A549 treated with GW870086 at 1 μM for 4 hours (cell line): ENCODE data around the gene VHLL. TPM values are rescaled to one million over a fixed set of nuclear protein-coding genes. Genes with fewer than 3 reads are reported as not detected.

Source experiments
- total RNA-seq: library from RNA; stranded (reverse); fragments of 200-300 nt; extraction: Qiagen RNA extraction; gene quantifications from 5 replicates; pipeline ENCODE4 v1.2.3, GENCODE V29; 2022; ENCODE audit warnings: low read depth

VHLL gene
- not detected in 5 replicates for total RNA-seq

DNA sequence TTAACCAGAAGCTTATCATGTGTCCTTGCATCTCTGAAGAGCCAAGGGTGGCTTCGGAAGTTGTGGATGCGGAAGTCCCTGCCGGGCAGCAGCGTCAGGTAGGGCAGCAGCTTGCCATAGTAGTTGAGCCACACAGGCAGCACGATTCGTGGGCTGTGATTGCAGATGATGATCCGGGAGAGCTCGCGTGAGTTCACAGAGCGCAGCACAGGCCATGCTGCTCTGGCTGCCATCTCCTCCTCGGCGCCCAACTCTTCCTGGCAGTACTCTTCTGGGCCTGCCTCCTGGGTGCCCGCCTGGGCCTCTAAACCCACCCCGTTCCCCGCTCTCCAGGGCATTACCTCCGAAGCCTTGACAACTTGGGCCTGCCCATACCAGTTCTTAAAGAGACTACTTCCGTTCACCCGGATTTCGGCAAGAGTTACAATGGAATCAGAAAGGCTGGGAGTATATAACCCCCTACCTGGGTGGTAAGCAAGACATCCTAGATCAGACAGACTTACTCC, at the start of gene VHLL:
TSS of gene VHLL (minus strand) at position 456 of the 506 bp plus-strand sequence. CDS start at position 338, 118 bp downstream.

DNA sequence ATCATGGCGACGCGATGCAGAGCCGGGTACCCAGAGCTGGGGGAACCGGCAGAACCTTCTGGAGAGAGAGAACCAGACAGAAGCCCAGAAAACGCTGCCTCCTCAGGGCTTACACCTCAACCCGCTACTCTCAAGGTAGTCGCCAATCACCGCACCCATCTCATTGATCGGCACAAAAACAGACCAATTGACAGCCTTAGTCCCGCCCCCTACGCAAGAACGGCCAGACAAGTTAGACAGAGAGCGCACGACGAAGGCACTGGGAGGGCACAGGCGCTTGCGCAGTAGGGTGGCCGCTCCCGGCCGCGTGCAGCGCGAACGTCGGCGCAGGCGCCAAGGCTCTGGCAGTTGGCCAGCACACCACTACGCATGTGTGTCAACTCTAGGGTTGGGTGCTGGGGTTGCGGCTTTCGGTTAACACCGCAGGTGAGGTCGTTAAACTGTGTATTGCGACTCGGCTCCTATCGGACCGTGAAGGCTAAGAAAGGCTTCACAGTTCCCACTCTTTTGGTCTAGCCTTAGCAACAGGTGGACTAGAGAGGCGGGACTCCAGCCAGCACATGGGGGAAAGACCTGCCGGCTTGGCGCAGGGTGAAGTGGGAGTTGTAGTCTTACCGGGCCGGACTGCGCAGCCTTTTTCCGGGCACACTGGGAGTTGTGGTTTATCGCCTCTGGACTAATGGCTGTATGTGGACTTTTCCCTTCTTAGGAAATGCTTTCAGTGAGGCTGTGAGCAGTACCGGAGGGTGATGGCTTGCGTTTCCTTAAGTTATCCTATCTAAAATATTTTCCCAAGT, 39.3 kb upstream of the VHLL start, which contains the start of the genes CCT3 and TSACC:
TSS of gene CCT3 (minus strand) at position 113 of the 797 bp plus-strand sequence. CDS start at position 5, 108 bp downstream.
TSS of gene TSACC (plus strand) at position 347 of the 797 bp plus-strand sequence. CDS start 1,232 bp downstream, outside the sequence.

DNA sequence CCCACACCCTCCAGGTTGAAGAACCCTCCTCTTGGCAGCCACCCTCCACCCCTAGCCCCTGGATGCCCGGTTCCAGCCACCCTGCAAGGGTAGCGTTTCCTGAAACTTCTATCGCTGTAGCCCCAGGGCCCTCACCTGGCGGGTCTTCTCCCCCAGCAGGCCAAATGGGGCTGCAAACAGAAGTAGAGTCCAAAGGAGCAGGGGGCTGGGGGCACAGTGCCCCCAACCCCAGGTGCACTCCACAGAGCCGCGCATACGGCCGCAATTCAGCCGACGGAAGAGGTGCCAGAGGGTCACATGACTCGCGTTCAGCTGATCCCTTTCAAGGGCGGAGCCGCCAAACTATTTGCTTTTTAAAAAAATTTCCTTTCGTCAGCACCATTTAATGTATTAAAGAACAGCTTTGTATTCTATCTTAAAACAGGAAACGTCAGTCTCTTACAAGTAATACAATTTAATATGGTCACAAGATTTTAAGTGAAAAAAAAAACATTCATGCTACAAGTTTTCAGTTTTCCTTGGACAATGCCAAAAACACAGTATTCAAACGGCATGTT, 3.6 kb downstream of the VHLL start, which contains the start of gene GLMP:
TSS of gene GLMP (minus strand) at position 289 of the 557 bp plus-strand sequence. CDS start at position 255, 34 bp downstream.

DNA sequence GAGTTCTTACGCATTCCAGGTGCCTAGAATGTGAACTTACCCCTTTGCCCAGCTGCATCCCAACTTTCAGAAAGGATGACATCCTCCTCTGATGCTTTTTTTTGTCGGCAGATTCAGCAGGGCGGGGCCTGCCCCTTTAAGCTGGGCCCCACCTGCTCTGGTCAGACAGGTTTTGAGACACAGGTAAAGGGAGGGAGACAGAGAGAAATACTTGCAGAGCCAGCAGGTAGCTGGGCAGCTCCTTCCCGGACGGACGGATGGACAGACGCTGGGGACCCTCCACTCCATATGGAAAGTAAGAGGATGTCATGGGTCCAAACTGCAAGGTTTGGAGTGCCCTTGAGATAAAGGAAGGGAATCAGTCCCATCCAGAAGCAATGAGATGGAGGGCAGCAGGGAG, 15.0 kb downstream of the VHLL start, which contains the start of gene TMEM79:
TSS of gene TMEM79 (plus strand) at position 214 of the 400 bp plus-strand sequence. CDS start 902 bp downstream, outside the sequence.

DNA sequence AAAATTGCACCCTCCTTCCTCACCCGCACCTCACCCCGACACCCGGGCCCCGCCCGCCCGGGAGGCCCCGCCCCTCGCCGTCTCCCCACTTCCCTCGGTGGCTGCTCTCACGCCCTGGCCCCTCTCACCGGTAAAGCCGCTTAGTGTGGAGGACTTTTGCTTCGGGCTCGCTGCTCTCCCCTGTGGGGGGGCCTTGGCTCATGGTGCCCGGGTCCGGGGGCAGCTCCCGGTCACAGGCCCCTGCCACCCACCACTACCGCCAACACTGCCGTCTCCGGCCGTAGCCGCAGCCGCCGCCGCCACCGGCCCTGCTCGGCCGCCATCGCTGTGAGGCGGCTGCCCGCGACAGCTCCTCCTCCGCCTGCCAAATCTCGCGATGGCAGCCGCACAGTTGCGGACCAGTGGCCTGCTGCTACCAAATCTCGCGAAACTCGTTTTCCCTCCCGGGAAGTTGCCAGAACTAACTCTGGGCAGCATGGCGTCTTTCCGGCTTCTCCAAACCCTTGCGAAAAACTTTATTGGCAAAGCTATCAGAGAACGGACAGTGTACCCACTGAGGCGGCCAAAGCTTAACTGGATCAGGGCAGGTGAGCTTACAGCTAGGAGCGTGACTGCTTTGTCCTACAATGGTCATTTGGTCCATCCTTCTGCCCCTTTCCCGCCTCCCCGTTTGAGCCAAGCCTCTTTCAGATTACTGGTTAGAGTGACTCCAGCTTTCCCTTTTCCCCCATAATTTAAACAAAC, 16.5 kb downstream of the VHLL start, which contains the start of gene SMG5:
TSS of gene SMG5 (minus strand) at position 347 of the 744 bp plus-strand sequence. CDS start at position 202, 145 bp downstream.

Other genes starting within 250 kb of the VHLL start
- gene UBQLN4, start 245.5 kb downstream of the VHLL start, total RNA-seq, result 32.7 to 44.1 TPM (median 39.4 TPM) in 5 replicates
- 155 to 166 TPM (median 160 TPM) in 5 replicates for gene LAMTOR2, start 244.5 kb downstream of the VHLL start, total RNA-seq
- gene RAB25, start 238.1 kb downstream of the VHLL start, total RNA-seq, result not detected in 5 replicates
- 0.98 to 2.3 TPM (median 1.8 TPM) in 5 replicates for gene MEX3A, start 216.8 kb downstream of the VHLL start, total RNA-seq
- 635 to 777 TPM (median 765 TPM) in 5 replicates for gene LMNA, start 184.6 kb downstream of the VHLL start, total RNA-seq
- 0.33 to 0.47 TPM (median 0.41 TPM) in 5 replicates for gene SEMA4A, start 145.7 kb downstream of the VHLL start, total RNA-seq
- 26.0 to 29.3 TPM (median 27.2 TPM) in 5 replicates for gene SLC25A44, start 105.2 kb downstream of the VHLL start, total RNA-seq
- gene PMF1, start 86.3 kb downstream of the VHLL start, total RNA-seq, result 55.2 to 64.4 TPM (median 59.5 TPM) in 5 replicates
- gene BGLAP, start 57.1 kb downstream of the VHLL start, total RNA-seq, result 0.23 to 1.0 TPM (median 0.61 TPM) in 4 of 5 replicates, not detected in the other
- 2.4 to 5.5 TPM (median 3.3 TPM) in 5 replicates for gene PAQR6, start 51.3 kb downstream of the VHLL start, total RNA-seq
- gene SMG5, start 16.5 kb downstream of the VHLL start, total RNA-seq, result 40.9 to 46.9 TPM (median 43.9 TPM) in 5 replicates
- gene TMEM79, start 15.0 kb downstream of the VHLL start, total RNA-seq, result 6.0 to 7.9 TPM (median 7.5 TPM) in 5 replicates
- gene GLMP, start 3.6 kb downstream of the VHLL start, total RNA-seq, result 33.0 to 47.2 TPM (median 42.7 TPM) in 5 replicates
- 379 to 412 TPM (median 408 TPM) in 5 replicates for gene CCT3, start 39.0 kb upstream of the VHLL start, total RNA-seq
- 1.9 to 3.5 TPM (median 2.2 TPM) in 5 replicates for gene TSACC, start 39.2 kb upstream of the VHLL start, total RNA-seq
- gene RHBG, start 69.9 kb upstream of the VHLL start, total RNA-seq, result not detected in 5 replicates
- gene MEF2D, start 201.5 kb upstream of the VHLL start, total RNA-seq, result 20.2 to 29.8 TPM (median 28.1 TPM) in 5 replicates